ENCODE measurements around the gene RELA.

Gene RELA

DNA sequence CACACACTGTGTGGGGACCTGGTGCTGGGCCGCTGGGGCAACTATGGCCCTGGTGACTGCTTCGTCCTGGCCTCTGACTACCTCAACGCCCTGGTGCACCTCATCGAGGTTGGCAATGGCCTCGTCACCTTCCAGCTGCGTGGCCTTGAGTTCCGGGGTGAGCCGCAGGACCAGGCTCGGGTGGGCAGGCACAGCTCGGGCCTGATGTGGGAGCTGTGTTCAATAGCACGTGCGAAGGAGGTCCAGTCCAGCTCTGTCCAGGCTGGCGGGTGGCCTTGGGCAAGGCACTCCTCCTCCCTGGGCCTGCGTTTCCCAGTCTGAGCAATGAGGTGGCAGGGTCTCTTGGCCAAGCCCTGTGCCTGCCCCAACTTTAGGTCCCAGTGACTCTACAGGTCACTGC lies 33.1 kb downstream of the RELA start:
- DNase-seq (ENCODE audit: low read depth) = no peak

DNA sequence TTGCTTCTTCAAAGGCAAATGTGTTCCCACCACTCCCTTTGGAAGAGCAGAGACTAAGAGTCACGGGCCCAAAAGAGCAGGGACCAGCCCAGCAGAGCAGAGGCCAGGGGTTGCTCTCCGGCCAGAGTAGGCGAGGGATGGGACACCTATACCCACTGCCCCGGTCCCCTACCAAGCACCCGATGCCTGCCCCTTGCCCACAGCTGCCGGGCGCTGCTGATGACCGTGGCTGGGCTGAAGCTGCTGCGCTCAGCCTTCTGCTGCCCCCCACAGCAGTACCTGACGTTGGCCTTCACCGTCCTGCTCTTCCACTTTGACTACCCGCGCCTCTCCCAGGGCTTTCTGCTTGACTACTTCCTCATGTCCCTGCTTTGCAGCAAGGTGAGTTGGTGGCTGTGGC lies 35.5 kb downstream of the RELA start:
- no peak for DNase-seq (ENCODE audit: low read depth)

DNA sequence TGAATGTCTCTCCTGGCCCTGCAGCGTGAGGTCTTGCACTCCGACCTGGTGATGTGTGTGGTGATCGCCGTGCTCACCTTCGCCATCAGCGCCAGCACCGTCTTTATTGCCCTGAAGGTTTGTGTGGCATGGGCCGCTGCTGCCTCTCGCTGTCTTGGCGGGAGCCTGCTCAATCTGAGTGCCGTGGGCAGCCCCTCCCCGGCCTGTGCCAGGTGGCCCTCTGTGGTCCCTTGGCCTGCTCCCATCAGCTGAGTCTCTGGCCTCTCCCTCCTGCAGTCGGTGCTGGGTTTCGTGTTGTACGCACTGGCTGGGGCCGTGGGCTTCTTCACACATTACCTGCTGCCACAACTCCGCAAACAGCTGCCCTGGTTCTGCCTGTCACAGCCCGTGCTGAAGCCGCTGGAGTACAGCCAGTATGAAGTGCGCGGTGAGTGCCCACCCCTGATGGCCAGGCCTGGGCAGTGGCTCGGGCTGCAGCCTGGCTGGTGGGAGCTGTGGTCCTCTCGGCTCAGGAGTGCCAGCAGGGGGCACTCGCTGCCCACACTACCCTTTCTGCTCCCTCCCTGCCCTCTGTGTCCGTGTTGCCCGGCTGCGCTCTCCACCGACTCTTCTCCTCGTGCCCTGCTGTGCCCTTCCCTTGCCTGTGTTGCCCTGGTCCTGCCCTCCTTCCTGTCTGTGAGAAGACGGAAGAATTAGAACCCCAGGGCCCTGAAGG lies 36.9 kb downstream of the RELA start:
- DNase-seq (ENCODE audit: low read depth) = peak; percentile 55

- DNase-seq (ENCODE audit: low read depth) = no peak
Observed at GRCh38 chr11:65624931-65625627, 37.6 kb downstream of the RELA start.

GRCh38 chr11:65623852-65624616 lies 38.7 kb downstream of the RELA start:
- DNase-seq (ENCODE audit: low read depth) = no peak

DNA sequence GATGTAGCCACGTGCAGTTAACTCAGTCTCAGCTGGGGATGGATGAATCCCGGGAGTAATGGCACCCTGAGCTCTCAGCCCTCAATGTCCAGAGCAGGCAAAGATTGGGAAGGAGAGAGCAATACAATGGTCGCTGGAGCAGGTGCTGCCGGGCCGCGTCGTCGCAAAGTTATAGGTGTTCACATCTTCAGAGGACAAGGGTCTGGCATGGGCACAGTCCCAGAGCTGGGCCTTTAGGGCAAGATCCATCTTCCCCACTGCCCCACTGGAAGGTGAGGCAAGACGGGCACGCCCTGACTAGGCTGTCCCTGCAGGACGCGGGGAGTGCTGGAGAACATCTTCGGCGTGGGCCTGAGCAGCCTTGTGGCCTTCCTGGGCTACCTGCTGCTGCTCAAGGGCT lies 39.5 kb downstream of the RELA start:
- DNase-seq (ENCODE audit: low read depth) = no peak

DNA sequence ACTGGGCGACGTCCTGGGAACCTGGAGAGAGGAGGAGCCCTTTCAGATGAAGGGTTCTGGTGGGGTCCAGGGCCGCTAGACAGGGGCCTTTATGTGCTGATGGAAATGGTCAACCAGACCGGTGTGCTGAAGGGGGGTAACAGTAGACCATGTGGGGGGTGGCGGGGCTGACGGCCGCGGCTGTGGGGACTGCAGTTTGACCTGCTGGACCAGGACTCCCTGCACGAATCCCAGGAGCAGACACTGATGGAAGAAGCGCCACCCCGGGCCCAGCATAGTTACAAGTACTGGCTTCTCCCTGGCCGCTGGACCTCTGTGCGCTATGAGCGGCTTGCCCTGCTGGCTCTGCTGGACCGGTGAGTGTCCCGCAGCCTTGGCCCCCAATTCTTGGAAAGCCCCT lies 40.7 kb downstream of the RELA start:
- no peak for DNase-seq (ENCODE audit: low read depth)

- DNase-seq (ENCODE audit: low read depth) = no peak
Observed at GRCh38 chr11:65621460-65621859, 41.3 kb downstream of the RELA start.

DNA sequence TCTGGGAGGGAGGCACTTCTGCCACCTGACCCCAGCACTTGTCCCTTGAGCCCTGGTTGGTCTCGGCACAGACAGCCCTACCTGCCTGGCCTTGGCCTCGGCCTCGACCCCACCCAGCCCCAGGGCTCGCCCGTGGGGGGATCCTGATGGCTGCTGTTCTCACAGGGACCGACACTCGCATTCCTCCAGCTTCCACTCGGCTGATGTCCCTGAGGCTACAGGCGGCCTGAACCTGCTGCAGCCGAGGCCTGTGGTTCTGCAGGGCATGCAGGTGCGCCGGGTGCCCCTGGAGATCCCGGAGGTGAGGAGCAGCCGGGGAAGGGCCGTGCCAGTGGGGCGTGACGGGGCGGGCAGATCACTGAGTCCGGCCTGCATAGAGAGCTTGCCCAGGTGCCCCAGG lies 42.0 kb downstream of the RELA start:
- no peak for DNase-seq (ENCODE audit: low read depth)

- DNase-seq (ENCODE audit: low read depth) = no peak
Observed at GRCh38 chr11:65619281-65619928, 43.3 kb downstream of the RELA start.

- DNase-seq (ENCODE audit: low read depth) = no peak
Observed at GRCh38 chr11:65618763-65619162, 44.0 kb downstream of the RELA start.

- DNase-seq (ENCODE audit: low read depth) = no peak
Observed at GRCh38 chr11:65617990-65618751, 44.5 kb downstream of the RELA start.

GRCh38 chr11:65617136-65617850 lies 45.4 kb downstream of the RELA start:
- no peak for DNase-seq (ENCODE audit: low read depth)

- no peak for DNase-seq (ENCODE audit: low read depth)
Observed at GRCh38 chr11:65616575-65617001, 46.1 kb downstream of the RELA start.

DNA sequence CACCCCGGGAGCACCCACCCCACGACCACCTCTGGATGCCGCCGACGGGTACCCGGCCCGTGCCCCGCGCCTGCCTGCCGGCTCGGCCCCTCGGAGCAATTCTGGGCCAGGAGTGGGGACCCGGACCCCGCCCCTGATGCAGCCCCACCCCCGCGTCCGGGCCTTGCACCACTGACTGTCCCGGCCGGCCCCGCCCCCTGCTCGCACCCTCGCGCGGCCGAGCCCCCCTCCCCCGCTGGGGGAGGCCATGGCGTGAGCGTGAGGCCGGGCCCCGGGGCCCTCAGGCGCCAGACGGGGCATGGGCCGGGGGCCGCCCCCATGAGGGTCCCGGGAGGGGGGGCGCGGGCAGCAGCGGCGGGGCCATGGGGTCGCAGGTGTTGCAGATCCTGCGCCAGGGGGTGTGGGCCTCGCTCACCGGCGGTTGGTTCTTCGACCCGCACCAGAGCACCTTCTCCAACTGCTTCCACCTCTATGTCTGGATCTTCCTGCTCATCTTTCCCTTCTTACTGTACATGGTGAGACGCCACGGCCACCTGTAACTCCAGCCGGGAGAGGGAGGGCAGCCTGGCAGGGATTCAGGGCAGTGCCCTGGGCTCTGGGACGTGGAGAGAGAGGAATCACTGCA lies 46.7 kb downstream of the RELA start:
- peak; percentile 65 for DNase-seq (ENCODE audit: low read depth)

DNA sequence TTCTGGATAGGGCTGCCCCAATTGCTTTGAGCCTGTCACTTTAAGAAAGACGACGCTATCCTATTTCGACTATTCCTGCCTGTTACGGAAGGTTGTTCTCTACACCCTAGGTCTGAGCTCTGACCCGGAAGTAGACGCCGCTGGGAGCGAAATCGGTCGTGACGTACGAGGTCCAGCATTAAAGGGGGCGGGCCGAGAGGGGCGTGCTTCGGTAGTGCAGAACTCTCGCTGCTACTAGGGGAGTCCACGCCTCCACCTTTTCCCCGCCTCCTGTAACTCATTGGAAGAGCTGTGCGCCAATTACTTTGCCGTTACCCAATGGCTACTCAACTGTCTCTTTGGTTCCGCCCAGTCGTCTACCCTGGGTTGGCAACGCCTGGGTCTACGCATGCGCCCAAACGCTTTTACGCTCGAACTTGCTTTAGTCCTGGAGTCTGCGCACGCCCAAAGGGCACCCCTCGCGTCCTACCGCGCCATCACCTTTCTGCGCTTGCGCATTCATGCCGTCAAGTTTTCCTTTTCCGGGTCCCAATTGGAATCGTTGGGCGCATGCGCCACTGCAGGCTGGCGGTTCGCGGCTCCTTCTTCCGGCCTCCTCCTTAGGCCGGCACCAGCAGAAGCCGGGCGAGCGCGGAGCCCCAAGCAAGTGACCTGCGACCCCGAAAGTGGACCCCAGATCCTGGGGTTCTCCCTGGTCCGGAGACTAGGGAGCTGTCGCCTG lies 47.3 kb downstream of the RELA start, which contains the start of gene PCNX3:
Gene PCNX3 (plus strand): TSS at position 548 of the 721 bp plus-strand sequence. CDS start 536 bp downstream, outside the sequence.
- peak; percentile 100 for DNase-seq (ENCODE audit: low read depth)

GRCh38 chr11:65613091-65613928 lies 49.4 kb downstream of the RELA start:
- no peak for DNase-seq (ENCODE audit: low read depth)

DNA sequence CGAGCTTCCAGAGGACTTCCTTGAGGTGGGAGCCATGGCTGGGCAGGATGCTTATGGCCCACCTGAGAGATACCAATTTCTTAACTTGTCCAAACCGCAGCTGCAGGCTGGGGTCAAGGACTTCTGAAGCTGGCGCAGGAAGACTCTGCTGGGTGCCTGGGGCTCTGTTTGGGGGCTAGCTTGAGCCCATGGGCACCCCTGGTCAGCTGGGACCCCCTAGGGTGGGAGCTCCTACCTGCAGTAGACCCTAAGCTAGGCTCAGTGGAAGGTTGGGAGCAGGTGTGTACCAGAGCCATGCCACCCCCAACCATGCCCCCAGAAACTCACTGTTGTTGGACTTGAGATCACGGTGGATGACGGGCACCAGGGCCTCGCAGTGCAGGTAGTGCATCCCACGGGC lies 50.0 kb downstream of the RELA start:
- DNase-seq (ENCODE audit: low read depth) = no peak
